Measurements from ENCODE around the gene NBL1.

DNA sequence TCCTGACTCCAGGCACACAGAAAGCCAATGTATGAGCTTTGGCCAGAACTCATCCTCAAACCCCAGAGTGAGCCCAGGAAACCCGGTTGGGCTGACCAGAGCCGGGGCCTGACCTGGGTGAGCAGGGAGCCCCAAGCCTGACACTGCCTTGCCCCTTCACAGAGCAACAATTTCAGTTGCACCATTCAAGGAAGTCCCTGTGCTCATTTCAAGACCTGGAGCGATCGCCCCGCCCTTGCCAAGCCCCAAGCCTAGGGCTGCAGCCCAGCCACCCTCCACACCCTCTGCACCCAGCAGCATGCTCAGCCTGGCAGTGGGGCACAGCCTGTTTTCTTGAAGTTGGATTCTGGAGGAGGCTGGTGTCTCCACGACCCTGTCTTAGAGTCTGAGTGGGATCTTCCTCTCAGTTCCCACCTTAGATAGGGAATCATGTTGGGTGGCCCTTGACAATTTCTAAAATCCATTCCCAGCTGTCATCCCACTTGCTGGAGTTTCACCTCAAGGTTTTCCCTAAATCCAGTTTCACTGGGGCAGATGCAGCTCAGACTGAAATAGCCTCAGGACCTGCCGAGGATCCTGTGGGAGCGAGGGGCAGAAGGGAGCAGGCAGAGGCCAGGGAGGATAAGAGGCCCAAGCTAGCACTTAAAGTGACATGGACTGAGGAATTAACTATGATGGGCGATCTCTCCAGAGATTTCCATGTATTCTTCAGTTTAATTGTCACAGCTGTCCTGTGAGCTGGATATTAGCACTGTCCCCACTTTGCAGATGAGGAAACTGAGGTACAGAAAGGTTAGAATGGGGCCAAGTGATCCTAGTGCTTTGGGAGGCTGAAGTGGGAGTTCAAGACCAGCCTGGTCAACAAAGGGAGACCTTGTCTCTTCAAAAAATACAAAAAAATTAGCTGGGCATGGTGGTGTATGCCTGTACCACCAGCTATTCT, 2.5 kb downstream of the NBL1 start:
- TF ChIP-seq EZH2 (IDR thresholded peaks at IDR 0.05) (no peak), POLR2AphosphoS5 (IDR thresholded peaks at IDR 0.05; ENCODE audit: borderline replicate concordance, low read depth, low read length) (no peak), FOXP2 (optimal IDR thresholded peaks at IDR 0.05; ENCODE audit: control extremely low read depth, extremely low read length, insufficient read depth) (no peak)

Measured in SK-N-MC (cell line).